Measurements from ENCODE around the gene PRKAR1B. TPM values are rescaled to one million over a fixed set of nuclear protein-coding genes. Genes with fewer than 3 reads are reported as not detected.

The PRKAR1B gene
- total RNA-seq, 1 experiment from 2014 or later, result 14.1 TPM

DNA sequence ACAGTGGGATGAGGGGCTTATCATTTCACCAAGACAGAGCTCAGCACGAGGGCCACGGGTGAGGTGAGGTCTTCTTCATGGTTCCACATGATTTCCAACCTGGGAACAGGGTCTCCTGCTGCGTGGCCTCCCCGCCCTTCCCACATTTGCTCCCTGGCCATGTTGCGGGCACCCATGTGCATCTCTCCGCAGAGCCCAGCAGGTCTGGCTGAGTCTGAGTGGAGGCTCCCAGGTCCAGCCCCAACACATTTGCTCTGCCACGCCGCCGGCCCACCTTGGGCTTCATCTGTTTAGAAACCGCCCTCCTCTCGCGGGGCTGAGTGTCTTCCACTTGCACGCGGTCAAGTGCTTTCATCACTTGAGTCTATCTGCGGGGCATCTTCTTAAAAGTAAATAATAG, 14.8 kb upstream of the PRKAR1B start:
- POLR2A ChIA-PET, result no interaction called here
- intact Hi-C loops (cut with micrococcal nuclease), result no loop called here
- BruUV-seq (replicated peaks), result no TSS peak

DNA sequence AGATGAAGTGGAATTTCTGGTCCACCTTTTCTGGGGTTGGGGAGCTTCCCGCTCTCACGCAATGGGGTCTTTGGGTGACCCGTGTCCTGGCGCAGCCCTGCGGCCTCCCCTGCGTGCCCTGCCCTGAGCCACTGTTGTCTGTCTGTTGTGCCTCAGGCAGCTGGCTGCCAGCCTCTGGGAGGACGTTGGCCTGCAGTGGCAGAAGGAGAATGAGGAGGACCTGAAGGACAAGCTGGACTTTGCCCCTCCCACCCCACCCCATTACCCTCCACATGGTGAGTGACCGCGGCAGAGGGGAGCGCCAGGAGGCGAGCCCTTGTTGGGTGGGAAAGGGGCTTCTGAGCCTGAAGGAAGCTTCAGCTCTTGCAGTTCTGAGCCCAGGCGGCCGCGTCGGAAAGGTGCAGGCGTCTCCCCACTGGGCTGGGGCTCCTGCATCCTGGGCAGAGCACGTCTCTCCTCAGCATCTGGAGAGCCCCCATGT, 14.2 kb upstream of the PRKAR1B start:
- no peak for ATAC-seq
- no peak overlapping the region for H3K4me2 ChIP-seq (ENCODE audit: low read length)
- no peak overlapping the region for H3K9ac ChIP-seq (ENCODE audit: low read length)
- no peak overlapping the region for H3K4me3 ChIP-seq (replicated peaks in 1 of 2; ENCODE audit: low read depth in 1 of 2, low read length in 2 of 2)
- H3K9me2 ChIP-seq (ENCODE audit: insufficient read depth), result no peaks in the 10 kb centered on the region
- no TSS peak for BruUV-seq (replicated peaks)
- POLR2A ChIA-PET, result interaction anchor here (0.5 kb wide), 1 partner anchor 13 kb away, joined by 3 read pairs; no protein-coding TSS in a partner anchor
- CTCF ChIA-PET, result no interaction called here
- H3K27ac ChIP-seq (ENCODE audit: low read depth, low read length), result no peak overlapping the region
- H3K4me1 ChIP-seq (ENCODE audit: control insufficient read depth in 1 of 2, insufficient read depth in 2 of 2, low read length in 2 of 2), result peaks cover 0 to 6% of the 10 kb centered on the region in 2 experiments; a peak in 1 of 4 replicates
- H3K79me2 ChIP-seq (ENCODE audit: insufficient read depth, low read length), result peaks cover 61% of the 10 kb centered on the region
- intact Hi-C loops (cut with micrococcal nuclease), result no loop called here
- RAD21 ChIA-PET (ENCODE audit: low non-redundant PET in 1 of 2, low total read pairs in 2 of 2, uncharacterized antibody in 2 of 2, unreplicated experiment in 2 of 2), result no interaction called here
- H3K36me3 ChIP-seq (ENCODE audit: control insufficient read depth in 1 of 2, insufficient read depth in 2 of 2, low read length in 2 of 2), result peaks cover 4 to 20% of the 10 kb centered on the region in 2 experiments; a peak in 2 of 4 replicates
- TF ChIP-seq ZFX (IDR thresholded peaks at IDR 0.05) (no peak), ELF1 (IDR thresholded peaks at IDR 0.05; ENCODE audit: borderline replicate concordance, low read depth) (no peak), SRF (IDR thresholded peaks at IDR 0.05; ENCODE audit: low read depth) (no peak), JUND (IDR thresholded peaks at IDR 0.05) (no peak), YY1 (IDR thresholded peaks at IDR 0.05; ENCODE audit: extremely low read depth, insufficient replicate concordance, low read depth, low read length) (no peak), CBX3 (IDR thresholded peaks at IDR 0.05; ENCODE audit: low read depth) (no peak)
- TF ChIP-seq, protein P1, sequence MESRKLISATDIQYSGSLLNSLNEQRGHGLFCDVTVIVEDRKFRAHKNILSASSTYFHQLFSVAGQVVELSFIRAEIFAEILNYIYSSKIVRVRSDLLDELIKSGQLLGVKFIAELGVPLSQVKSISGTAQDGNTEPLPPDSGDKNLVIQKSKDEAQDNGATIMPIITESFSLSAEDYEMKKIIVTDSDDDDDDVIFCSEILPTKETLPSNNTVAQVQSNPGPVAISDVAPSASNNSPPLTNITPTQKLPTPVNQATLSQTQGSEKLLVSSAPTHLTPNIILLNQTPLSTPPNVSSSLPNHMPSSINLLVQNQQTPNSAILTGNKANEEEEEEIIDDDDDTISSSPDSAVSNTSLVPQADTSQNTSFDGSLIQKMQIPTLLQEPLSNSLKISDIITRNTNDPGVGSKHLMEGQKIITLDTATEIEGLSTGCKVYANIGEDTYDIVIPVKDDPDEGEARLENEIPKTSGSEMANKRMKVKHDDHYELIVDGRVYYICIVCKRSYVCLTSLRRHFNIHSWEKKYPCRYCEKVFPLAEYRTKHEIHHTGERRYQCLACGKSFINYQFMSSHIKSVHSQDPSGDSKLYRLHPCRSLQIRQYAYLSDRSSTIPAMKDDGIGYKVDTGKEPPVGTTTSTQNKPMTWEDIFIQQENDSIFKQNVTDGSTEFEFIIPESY (IDR thresholded peaks at IDR 0.05; ENCODE audit: extremely low read depth, insufficient replicate concordance, low read length), result no peak
- TF ChIP-seq, protein P2, sequence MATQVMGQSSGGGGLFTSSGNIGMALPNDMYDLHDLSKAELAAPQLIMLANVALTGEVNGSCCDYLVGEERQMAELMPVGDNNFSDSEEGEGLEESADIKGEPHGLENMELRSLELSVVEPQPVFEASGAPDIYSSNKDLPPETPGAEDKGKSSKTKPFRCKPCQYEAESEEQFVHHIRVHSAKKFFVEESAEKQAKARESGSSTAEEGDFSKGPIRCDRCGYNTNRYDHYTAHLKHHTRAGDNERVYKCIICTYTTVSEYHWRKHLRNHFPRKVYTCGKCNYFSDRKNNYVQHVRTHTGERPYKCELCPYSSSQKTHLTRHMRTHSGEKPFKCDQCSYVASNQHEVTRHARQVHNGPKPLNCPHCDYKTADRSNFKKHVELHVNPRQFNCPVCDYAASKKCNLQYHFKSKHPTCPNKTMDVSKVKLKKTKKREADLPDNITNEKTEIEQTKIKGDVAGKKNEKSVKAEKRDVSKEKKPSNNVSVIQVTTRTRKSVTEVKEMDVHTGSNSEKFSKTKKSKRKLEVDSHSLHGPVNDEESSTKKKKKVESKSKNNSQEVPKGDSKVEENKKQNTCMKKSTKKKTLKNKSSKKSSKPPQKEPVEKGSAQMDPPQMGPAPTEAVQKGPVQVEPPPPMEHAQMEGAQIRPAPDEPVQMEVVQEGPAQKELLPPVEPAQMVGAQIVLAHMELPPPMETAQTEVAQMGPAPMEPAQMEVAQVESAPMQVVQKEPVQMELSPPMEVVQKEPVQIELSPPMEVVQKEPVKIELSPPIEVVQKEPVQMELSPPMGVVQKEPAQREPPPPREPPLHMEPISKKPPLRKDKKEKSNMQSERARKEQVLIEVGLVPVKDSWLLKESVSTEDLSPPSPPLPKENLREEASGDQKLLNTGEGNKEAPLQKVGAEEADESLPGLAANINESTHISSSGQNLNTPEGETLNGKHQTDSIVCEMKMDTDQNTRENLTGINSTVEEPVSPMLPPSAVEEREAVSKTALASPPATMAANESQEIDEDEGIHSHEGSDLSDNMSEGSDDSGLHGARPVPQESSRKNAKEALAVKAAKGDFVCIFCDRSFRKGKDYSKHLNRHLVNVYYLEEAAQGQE (IDR thresholded peaks at IDR 0.05; ENCODE audit: low read depth), result no peak
- TF ChIP-seq, protein P3, sequence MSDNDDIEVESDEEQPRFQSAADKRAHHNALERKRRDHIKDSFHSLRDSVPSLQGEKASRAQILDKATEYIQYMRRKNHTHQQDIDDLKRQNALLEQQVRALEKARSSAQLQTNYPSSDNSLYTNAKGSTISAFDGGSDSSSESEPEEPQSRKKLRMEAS (IDR thresholded peaks at IDR 0.05), result no peak
- H2AFZ ChIP-seq (ENCODE audit: low read depth, low read length, poor library complexity, severe bottlenecking), result no peak overlapping the region
- no peaks in the 10 kb centered on the region for H4K20me1 ChIP-seq (ENCODE audit: insufficient read depth)
- H3K27me3 ChIP-seq (ENCODE audit: insufficient read depth, low read length), result no peaks in the 10 kb centered on the region
- no peak for DNase-seq (ENCODE audit: low read depth, low spot score)
- H3K9me3 ChIP-seq (ENCODE audit: control insufficient read depth in 1 of 2, insufficient read depth in 1 of 2, low read depth in 1 of 2, low read length in 2 of 2), result no peaks in the 10 kb centered on the region

More for the DNA sequence above, 14.8 kb upstream of the PRKAR1B start:
- H3K27ac ChIP-seq (ENCODE audit: low read depth, low read length), result no peak overlapping the region
- peaks cover 4 to 23% of the 10 kb centered on the region in 2 experiments; a peak in 2 of 4 replicates for H3K36me3 ChIP-seq (ENCODE audit: control insufficient read depth in 1 of 2, insufficient read depth in 2 of 2, low read length in 2 of 2)
- no peaks in the 10 kb centered on the region for H4K20me1 ChIP-seq (ENCODE audit: insufficient read depth)
- H3K9ac ChIP-seq (ENCODE audit: low read length), result no peak overlapping the region
- H3K79me2 ChIP-seq (ENCODE audit: insufficient read depth, low read length), result peaks cover 61% of the 10 kb centered on the region
- no peak overlapping the region for H2AFZ ChIP-seq (ENCODE audit: low read depth, low read length, poor library complexity, severe bottlenecking)
- ChIA-PET RAD21 (ENCODE audit: low non-redundant PET in 1 of 2, low total read pairs in 2 of 2, uncharacterized antibody in 2 of 2, unreplicated experiment in 2 of 2) (no interaction called here), CTCF (no interaction called here)
- TF ChIP-seq YY1 (IDR thresholded peaks at IDR 0.05; ENCODE audit: extremely low read depth, insufficient replicate concordance, low read depth, low read length) (no peak), POLR2AphosphoS5 (IDR thresholded peaks at IDR 0.05; ENCODE audit: low read depth, low read length) (no peak)
- no peaks in the 10 kb centered on the region for H3K27me3 ChIP-seq (ENCODE audit: insufficient read depth, low read length)
- ATAC-seq, result no peak
- H3K9me3 ChIP-seq (ENCODE audit: control insufficient read depth in 1 of 2, insufficient read depth in 1 of 2, low read depth in 1 of 2, low read length in 2 of 2), result no peaks in the 10 kb centered on the region
- no peak overlapping the region for H3K4me2 ChIP-seq (ENCODE audit: low read length)
- DNase-seq (ENCODE audit: low read depth, low spot score), result no peak
- no peak overlapping the region for H3K4me3 ChIP-seq (replicated peaks in 1 of 2; ENCODE audit: low read depth in 1 of 2, low read length in 2 of 2)
- no peaks in the 10 kb centered on the region for H3K9me2 ChIP-seq (ENCODE audit: insufficient read depth)
- H3K4me1 ChIP-seq (ENCODE audit: control insufficient read depth in 1 of 2, insufficient read depth in 2 of 2, low read length in 2 of 2), result peaks cover 0 to 6% of the 10 kb centered on the region in 2 experiments; a peak in 1 of 4 replicates

Measured in HCT116 (cell line).